ENCODE measurements around the gene PIEZO2. TPM values are rescaled to one million over a fixed set of nuclear protein-coding genes. Genes with fewer than 3 reads are reported as not detected.
"Not testable (repeated sequence)": the region's sequence is repeated elsewhere in the genome, so short reads cannot be mapped to it uniquely, and the experiment has no call there.

Gene PIEZO2
- polyA plus RNA-seq, 1 experiment: 4.6 TPM

GRCh38 chr18:10660179-10660884 is 489.0 kb downstream of the PIEZO2 start:
- CTCF ChIA-PET: interaction anchor here (1.0 to 1.5 kb wide), 3 partner anchors 13 to 127 kb away, joined by 3 to 4 read pairs (median 3); no protein-coding TSS in a partner anchor
- DNase-seq (ENCODE audit: low read depth): peak; percentile 47
- no peak overlapping the region for H3K4me3 ChIP-seq (ENCODE audit: low read depth, low read length)
- no peak for TF ChIP-seq CTCF (IDR thresholded peaks at IDR 0.05; ENCODE audit: insufficient read depth, low read depth, low read length)
- peaks cover 1% of the 10 kb centered on the region; the same call in 1 of the 2 replicates for H3K27me3 ChIP-seq (ENCODE audit: control insufficient read depth, insufficient read depth, low read length)
- POLR2A ChIA-PET: interaction anchor here (0.6 kb wide), 1 partner anchor 13 kb away, joined by 4 read pairs; no protein-coding TSS in a partner anchor
- H3K36me3 ChIP-seq (ENCODE audit: control insufficient read depth, insufficient read depth, low read length): no peaks in the 10 kb centered on the region

GRCh38 chr18:10659594-10659993 is 489.8 kb downstream of the PIEZO2 start:
- POLR2A ChIA-PET: no interaction called here

GRCh38 chr18:10659000-10659399 is 490.4 kb downstream of the PIEZO2 start:
- ChIA-PET POLR2A (no interaction called here), CTCF (no interaction called here)
- Histone ChIP-seq H3K4me3 (ENCODE audit: low read depth, low read length) (no peak overlapping the region), H3K36me3 (ENCODE audit: control insufficient read depth, insufficient read depth, low read length) (no peaks in the 10 kb centered on the region), H3K27me3 (ENCODE audit: control insufficient read depth, insufficient read depth, low read length) (peaks cover 1% of the 10 kb centered on the region; the same call in 1 of the 2 replicates)
- DNase-seq (ENCODE audit: low read depth): no peak
- TF ChIP-seq CTCF (IDR thresholded peaks at IDR 0.05; ENCODE audit: insufficient read depth, low read depth, low read length): no peak

More at GRCh38 chr18:10659594-10659993, 489.8 kb downstream of the PIEZO2 start:
- no peak for DNase-seq (ENCODE audit: low read depth)
- no peak overlapping the region for H3K4me3 ChIP-seq (ENCODE audit: low read depth, low read length)
- no peaks in the 10 kb centered on the region for H3K36me3 ChIP-seq (ENCODE audit: control insufficient read depth, insufficient read depth, low read length)
- peaks cover 1% of the 10 kb centered on the region; the same call in 1 of the 2 replicates for H3K27me3 ChIP-seq (ENCODE audit: control insufficient read depth, insufficient read depth, low read length)
- CTCF ChIA-PET: interaction anchor here (1.5 kb wide), 1 partner anchor 128 kb away, joined by 4 read pairs; no protein-coding TSS in a partner anchor
- TF ChIP-seq CTCF (IDR thresholded peaks at IDR 0.05; ENCODE audit: insufficient read depth, low read depth, low read length): no peak

- H3K36me3 ChIP-seq (ENCODE audit: control insufficient read depth, insufficient read depth, low read length); CTCF ChIA-PET; POLR2A ChIA-PET; H3K4me3 ChIP-seq (ENCODE audit: low read depth, low read length); DNase-seq (ENCODE audit: low read depth); H3K27me3 ChIP-seq (ENCODE audit: control insufficient read depth, insufficient read depth, low read length): not testable (repeated sequence)
Measured at GRCh38 chr18:10644003-10644402, 505.4 kb downstream of the PIEZO2 start.

- POLR2A ChIA-PET; H3K36me3 ChIP-seq (ENCODE audit: control insufficient read depth, insufficient read depth, low read length); H3K4me3 ChIP-seq (ENCODE audit: low read depth, low read length); DNase-seq (ENCODE audit: low read depth); H3K27me3 ChIP-seq (ENCODE audit: control insufficient read depth, insufficient read depth, low read length); CTCF ChIA-PET: not testable (repeated sequence)
Measured at GRCh38 chr18:10642915-10643524, 506.3 kb downstream of the PIEZO2 start.

GRCh38 chr18:10638539-10638885 is 510.9 kb downstream of the PIEZO2 start:
- H3K4me3 ChIP-seq (ENCODE audit: low read depth, low read length); POLR2A ChIA-PET; H3K36me3 ChIP-seq (ENCODE audit: control insufficient read depth, insufficient read depth, low read length); H3K27me3 ChIP-seq (ENCODE audit: control insufficient read depth, insufficient read depth, low read length); DNase-seq (ENCODE audit: low read depth); CTCF ChIA-PET: not testable (repeated sequence)

- POLR2A ChIA-PET; DNase-seq (ENCODE audit: low read depth); H3K27me3 ChIP-seq (ENCODE audit: control insufficient read depth, insufficient read depth, low read length); H3K4me3 ChIP-seq (ENCODE audit: low read depth, low read length); H3K36me3 ChIP-seq (ENCODE audit: control insufficient read depth, insufficient read depth, low read length); CTCF ChIA-PET: not testable (repeated sequence)
Measured at GRCh38 chr18:10637858-10638538, 511.4 kb downstream of the PIEZO2 start.

- POLR2A ChIA-PET; CTCF ChIA-PET; H3K4me3 ChIP-seq (ENCODE audit: low read depth, low read length); H3K27me3 ChIP-seq (ENCODE audit: control insufficient read depth, insufficient read depth, low read length); DNase-seq (ENCODE audit: low read depth); H3K36me3 ChIP-seq (ENCODE audit: control insufficient read depth, insufficient read depth, low read length): not testable (repeated sequence)
Measured at GRCh38 chr18:10629076-10629475, 520.3 kb downstream of the PIEZO2 start.

- DNase-seq (ENCODE audit: low read depth); POLR2A ChIA-PET; H3K27me3 ChIP-seq (ENCODE audit: control insufficient read depth, insufficient read depth, low read length); H3K4me3 ChIP-seq (ENCODE audit: low read depth, low read length); CTCF ChIA-PET; H3K36me3 ChIP-seq (ENCODE audit: control insufficient read depth, insufficient read depth, low read length): not testable (repeated sequence)
Measured at GRCh38 chr18:10626606-10627213, 522.7 kb downstream of the PIEZO2 start.

Measured in BJ (cell line).